IPS DF 6.9 (cell line): ENCODE results near the gene ANKRD28.
"Not testable (repeated sequence)": the region's sequence is repeated elsewhere in the genome, so short reads cannot be mapped to it uniquely, and the experiment has no call there.

Experiments
- DNase-seq: peaks from one replicate; pipeline ENCODE4 v3.0.0-alpha.2; 2013; ENCODE audit warnings: low read depth, low spot score
- H3K27ac ChIP-seq: one replicate; pipeline ENCODE4 v1.5.1; 2013; ENCODE audit warnings: low read length, control low read depth
- H3K27me3 ChIP-seq: 2 replicates; pipeline ENCODE4 v1.6.1; 2013; ENCODE audit warnings: mild to moderate bottlenecking, low read length; ENCODE audit not compliant: control insufficient read depth, insufficient read depth
- H3K36me3 ChIP-seq: 2 replicates; pipeline ENCODE4 v1.6.1; 2013; ENCODE audit warnings: low read length; ENCODE audit not compliant: control insufficient read depth, insufficient read depth
- H3K4me1 ChIP-seq: 2 replicates; pipeline ENCODE4 v1.6.1; 2013; ENCODE audit warnings: low read length; ENCODE audit not compliant: control insufficient read depth, insufficient read depth
- H3K4me3 ChIP-seq: 2 replicates; pipeline ENCODE4 v1.5.1; 2013; ENCODE audit warnings: mild to moderate bottlenecking, low read length
- H3K9me3 ChIP-seq: 2 replicates; pipeline ENCODE4 v1.6.1; 2013; ENCODE audit warnings: low read length, inconsistent platforms; ENCODE audit not compliant: control insufficient read depth, insufficient read depth
- WGBS: extraction: QIAGEN DNeasy Blood & Tissue Kit; methylation state at CpG from one replicate; pipeline ENCODE4 v1.1.7; 2013; ENCODE audit warnings: mixed read lengths, missing lambda C conversion rate; ENCODE audit not compliant: insufficient read length, insufficient coverage; 5-methylcytosine and 5-hydroxymethylcytosine counted together

ANKRD28 gene

DNA sequence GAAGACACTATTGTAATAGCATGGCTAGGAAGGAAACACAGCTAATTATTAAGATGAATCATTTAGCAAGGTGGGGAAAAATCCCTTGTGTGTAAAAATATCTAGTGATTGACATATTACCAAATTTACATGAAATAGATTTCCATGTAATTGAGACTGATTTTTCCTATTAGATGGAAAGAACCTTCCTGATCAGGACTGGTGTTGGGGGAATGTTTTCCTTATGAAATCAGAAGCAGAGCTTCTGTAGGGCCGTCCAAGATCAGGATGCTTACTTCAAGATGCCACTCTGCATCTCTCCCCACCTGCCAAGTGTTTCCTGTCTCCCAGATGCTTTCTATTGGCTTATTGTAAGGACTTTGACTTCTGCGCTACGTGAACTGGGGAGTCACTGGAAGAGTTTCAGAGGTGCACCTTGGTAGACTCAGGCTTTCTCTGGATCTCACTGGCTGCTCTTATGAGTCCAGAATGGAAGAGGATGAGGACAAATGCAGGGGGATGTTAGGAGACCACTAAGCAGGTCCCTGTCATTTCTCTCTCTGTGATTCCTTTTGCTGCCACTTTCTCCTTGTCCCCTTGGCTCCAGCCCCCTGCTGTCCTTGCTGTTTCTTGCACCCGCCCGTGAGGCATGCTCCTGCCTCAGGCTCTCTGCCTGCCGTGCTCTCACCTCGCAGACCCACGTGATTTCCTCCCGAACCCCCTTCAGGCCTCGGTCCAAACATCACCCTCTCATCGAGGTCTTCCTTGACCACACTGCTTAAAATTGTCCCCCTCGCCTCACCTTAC lies 166.2 kb downstream of the ANKRD28 start:
- WGBS = no CpG with 5 or more reads among the region's 12 CpGs
- Histone ChIP-seq H3K4me3 (no peak overlapping the region), H3K27me3 (no peaks in the 10 kb centered on the region), H3K9me3 (no peaks in the 10 kb centered on the region), H3K27ac (no peak overlapping the region), H3K36me3 (no peaks in the 10 kb centered on the region), H3K4me1 (peaks cover 9% of the 10 kb centered on the region)
- DNase-seq = no peak

DNA sequence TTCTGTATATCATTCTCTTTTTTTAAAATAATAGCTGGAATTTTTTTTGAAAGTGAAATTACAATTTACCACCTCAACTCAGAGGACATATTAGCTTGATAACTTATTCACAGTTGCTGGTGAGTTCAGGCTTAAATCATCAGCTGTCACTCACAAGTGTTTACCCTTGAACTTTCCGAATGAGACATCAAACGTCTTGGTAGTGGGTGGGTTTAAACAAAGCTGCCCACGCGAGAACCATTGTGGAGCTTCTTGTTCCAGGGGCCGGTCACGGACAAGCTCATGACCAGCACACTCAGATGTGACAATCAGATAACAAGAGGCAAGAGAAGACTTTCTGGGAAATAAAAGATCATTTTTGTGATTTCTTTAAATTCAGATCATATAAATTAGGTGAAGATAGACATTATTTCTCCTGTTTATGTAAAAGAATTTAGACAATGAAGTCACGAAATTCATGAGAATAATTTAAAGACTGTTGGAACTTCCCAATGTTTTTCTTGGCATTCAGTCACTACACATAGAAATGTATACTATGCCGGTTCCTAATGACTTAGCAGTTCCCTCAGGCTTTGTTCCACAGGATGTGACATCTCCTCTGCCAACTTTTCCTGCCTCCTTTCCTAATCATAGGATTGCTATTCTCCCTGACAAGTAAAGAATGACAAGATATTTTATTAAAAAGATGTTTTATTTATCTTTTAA lies 167.0 kb downstream of the ANKRD28 start:
- H3K27ac ChIP-seq = no peak overlapping the region
- DNase-seq = no peak
- H3K4me3 ChIP-seq = no peak overlapping the region
- peaks cover 7% of the 10 kb centered on the region for H3K4me1 ChIP-seq
- H3K36me3 ChIP-seq = no peaks in the 10 kb centered on the region
- WGBS = no CpG with 5 or more reads among the region's 8 CpGs
- H3K27me3 ChIP-seq = no peaks in the 10 kb centered on the region
- no peaks in the 10 kb centered on the region for H3K9me3 ChIP-seq

- H3K27ac ChIP-seq = no peak overlapping the region
- H3K27me3 ChIP-seq = no peaks in the 10 kb centered on the region
- H3K4me1 ChIP-seq = peaks cover 7% of the 10 kb centered on the region
- DNase-seq = peak; percentile 48
- no CpG with 5 or more reads among the region's 10 CpGs for WGBS
- no peak overlapping the region for H3K4me3 ChIP-seq
- H3K36me3 ChIP-seq = no peaks in the 10 kb centered on the region
- no peaks in the 10 kb centered on the region for H3K9me3 ChIP-seq
Measured at GRCh38 chr3:15629860-15630597, 167.8 kb downstream of the ANKRD28 start.

GRCh38 chr3:15628967-15629366 lies 168.8 kb downstream of the ANKRD28 start:
- no peaks in the 10 kb centered on the region for H3K27me3 ChIP-seq
- no peak for DNase-seq
- H3K4me1 ChIP-seq = peaks cover 7% of the 10 kb centered on the region
- no peak overlapping the region for H3K27ac ChIP-seq
- H3K4me3 ChIP-seq = no peak overlapping the region
- H3K36me3 ChIP-seq = no peaks in the 10 kb centered on the region
- no peaks in the 10 kb centered on the region for H3K9me3 ChIP-seq

- H3K27ac ChIP-seq = no peak overlapping the region
- H3K4me1 ChIP-seq = no peaks in the 10 kb centered on the region
- H3K4me3 ChIP-seq = no peak overlapping the region
- no CpG with 5 or more reads among the region's 4 CpGs for WGBS
- no peak for DNase-seq
- H3K9me3 ChIP-seq = peaks cover 1% of the 10 kb centered on the region; the same call in 1 of the 2 replicates
- H3K27me3 ChIP-seq = no peaks in the 10 kb centered on the region
- no peaks in the 10 kb centered on the region for H3K36me3 ChIP-seq
Measured at GRCh38 chr3:15623535-15624440, 174.0 kb downstream of the ANKRD28 start.

DNA sequence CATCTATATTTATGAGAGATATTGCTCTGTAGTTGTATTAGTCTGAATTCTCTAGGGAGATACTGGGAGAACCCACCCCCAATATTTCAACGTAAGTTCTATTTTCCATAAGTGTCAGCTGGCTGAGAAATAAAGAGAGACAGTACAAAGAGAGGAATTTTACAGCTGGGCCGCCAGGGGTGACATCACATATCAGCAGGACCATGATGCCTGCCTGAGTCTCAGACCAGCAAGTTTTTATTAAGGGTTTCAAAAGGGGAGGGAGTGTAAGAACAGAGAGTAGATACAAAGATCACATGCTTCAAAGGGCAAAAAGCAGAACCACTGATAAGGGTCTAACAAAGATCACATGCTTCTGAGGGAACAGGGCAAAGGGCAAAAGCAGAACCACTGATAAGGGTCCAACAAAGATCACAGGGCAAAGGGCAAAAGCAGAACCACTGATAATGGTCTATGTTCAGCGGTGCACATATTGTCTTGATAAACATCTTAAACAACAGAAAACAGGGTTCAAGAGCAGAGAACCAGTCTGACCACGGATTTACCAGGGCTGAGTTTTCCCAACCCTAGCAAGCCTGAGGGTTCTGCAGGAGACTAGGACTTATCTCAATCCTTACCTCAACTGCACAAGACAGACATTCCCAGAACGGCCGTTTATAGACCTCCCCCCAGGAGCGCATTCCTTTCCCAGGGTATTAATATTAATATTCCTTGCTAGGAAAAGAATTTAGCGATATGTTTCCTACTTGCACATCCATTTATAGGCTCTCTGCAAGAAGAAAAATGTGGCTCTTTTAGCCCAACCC lies 177.9 kb downstream of the ANKRD28 start:
- H3K4me1 ChIP-seq, H3K36me3 ChIP-seq, H3K4me3 ChIP-seq, H3K27ac ChIP-seq, H3K27me3 ChIP-seq, DNase-seq, H3K9me3 ChIP-seq: not testable (repeated sequence)
- no CpG with 5 or more reads among the region's 8 CpGs for WGBS
